ENCODE results near the gene BRAT1. TPM values are rescaled to one million over a fixed set of nuclear protein-coding genes. Genes with fewer than 3 reads are reported as not detected.

BRAT1 gene
- total and polyA plus RNA-seq, 2 experiments from 2014 or later, result 32.5 to 76.8 TPM

DNA sequence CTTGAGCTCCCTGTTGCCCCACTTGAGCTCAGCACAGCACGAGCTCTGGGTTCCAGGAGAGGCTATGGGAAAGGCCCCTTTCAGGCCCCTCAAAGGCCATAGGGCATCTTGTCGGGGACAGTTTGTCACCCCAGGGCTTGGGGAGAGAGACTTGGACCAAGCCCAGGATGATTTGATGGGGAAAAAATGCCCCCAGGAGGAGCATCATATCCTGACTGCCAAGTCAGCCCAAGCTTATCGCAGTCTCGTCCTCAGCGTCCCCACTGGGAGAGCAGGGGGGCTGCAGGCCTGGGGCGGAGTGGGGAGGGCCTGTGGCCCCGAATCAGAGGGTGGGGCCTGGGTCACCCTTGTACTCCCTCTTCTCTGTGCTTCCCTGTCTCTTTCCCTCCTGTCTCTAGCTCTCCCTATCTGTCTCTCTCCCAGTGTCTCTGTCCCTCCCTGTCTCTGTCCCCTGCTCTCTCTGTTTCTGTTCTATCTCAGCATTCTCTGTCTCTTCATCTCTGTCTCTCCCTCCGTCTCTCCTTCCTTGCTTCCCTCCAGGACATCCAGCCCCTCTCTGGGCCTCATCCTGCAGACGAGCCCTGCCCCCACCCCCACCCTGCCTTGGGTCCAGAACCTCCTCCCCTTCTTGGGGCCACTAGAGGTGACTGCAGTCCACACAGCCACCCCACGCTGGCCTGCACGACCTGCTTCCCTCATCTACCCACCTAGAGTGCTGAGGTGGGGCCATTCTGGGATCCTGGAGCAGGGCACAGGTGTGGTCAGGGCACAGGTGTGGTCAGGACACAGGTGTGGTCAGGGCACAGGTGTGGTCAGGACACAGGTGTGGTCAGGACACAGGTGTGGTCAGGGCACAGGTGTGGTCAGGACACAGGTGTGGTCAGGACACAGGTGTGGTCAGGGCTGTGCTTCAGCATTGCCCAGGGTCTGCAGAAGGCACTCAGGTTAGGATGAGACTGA lies 61.8 kb downstream of the BRAT1 start:
- ATAC-seq (no peak), DNase-seq (ENCODE audit: low spot score) (no peak)
- no peaks in the 10 kb centered on the region for H4K20me1 ChIP-seq (replicated peaks; ENCODE audit: insufficient read depth)
- Mint-ChIP-seq H3K9me3 (peaks cover 3% of the 10 kb centered on the region; the same call in 2 of the 3 replicates), H3K36me3 (ENCODE audit: low read depth) (no peaks in the 10 kb centered on the region; the same call in 1 of the 3 replicates), H3K4me1 (peaks cover 24% of the 10 kb centered on the region; the same call in 2 of the 3 replicates), H3K4me3 (no peak overlapping the region; the same call in 2 of the 3 replicates), H3K27me3 (ENCODE audit: insufficient read depth, low read depth, poor library complexity) (peaks cover 13% of the 10 kb centered on the region), H3K27ac (no peak overlapping the region)
- H3F3A ChIP-seq (replicated peaks; ENCODE audit: low read depth), result no peaks in the 10 kb centered on the region
- H3K4me2 ChIP-seq, result no peak overlapping the region
- no peak overlapping the region for H3K4me3 ChIP-seq
- TF ChIP-seq JUNB (IDR thresholded peaks at IDR 0.05; ENCODE audit: unreplicated experiment) (no peak), EZH2 (IDR thresholded peaks at IDR 0.05; ENCODE audit: low read depth, unreplicated experiment) (no peak), STAT1 (IDR thresholded peaks at IDR 0.05; ENCODE audit: unreplicated experiment) (no peak), EZH2phosphoT487 (IDR thresholded peaks at IDR 0.05; ENCODE audit: unreplicated experiment) (no peak), NANOG (IDR thresholded peaks at IDR 0.05; ENCODE audit: borderline replicate concordance) (no peak)
- TF ChIP-seq, protein P1, sequence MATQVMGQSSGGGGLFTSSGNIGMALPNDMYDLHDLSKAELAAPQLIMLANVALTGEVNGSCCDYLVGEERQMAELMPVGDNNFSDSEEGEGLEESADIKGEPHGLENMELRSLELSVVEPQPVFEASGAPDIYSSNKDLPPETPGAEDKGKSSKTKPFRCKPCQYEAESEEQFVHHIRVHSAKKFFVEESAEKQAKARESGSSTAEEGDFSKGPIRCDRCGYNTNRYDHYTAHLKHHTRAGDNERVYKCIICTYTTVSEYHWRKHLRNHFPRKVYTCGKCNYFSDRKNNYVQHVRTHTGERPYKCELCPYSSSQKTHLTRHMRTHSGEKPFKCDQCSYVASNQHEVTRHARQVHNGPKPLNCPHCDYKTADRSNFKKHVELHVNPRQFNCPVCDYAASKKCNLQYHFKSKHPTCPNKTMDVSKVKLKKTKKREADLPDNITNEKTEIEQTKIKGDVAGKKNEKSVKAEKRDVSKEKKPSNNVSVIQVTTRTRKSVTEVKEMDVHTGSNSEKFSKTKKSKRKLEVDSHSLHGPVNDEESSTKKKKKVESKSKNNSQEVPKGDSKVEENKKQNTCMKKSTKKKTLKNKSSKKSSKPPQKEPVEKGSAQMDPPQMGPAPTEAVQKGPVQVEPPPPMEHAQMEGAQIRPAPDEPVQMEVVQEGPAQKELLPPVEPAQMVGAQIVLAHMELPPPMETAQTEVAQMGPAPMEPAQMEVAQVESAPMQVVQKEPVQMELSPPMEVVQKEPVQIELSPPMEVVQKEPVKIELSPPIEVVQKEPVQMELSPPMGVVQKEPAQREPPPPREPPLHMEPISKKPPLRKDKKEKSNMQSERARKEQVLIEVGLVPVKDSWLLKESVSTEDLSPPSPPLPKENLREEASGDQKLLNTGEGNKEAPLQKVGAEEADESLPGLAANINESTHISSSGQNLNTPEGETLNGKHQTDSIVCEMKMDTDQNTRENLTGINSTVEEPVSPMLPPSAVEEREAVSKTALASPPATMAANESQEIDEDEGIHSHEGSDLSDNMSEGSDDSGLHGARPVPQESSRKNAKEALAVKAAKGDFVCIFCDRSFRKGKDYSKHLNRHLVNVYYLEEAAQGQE (IDR thresholded peaks at IDR 0.05; ENCODE audit: unreplicated experiment), result no peak
- TF ChIP-seq, protein P2, sequence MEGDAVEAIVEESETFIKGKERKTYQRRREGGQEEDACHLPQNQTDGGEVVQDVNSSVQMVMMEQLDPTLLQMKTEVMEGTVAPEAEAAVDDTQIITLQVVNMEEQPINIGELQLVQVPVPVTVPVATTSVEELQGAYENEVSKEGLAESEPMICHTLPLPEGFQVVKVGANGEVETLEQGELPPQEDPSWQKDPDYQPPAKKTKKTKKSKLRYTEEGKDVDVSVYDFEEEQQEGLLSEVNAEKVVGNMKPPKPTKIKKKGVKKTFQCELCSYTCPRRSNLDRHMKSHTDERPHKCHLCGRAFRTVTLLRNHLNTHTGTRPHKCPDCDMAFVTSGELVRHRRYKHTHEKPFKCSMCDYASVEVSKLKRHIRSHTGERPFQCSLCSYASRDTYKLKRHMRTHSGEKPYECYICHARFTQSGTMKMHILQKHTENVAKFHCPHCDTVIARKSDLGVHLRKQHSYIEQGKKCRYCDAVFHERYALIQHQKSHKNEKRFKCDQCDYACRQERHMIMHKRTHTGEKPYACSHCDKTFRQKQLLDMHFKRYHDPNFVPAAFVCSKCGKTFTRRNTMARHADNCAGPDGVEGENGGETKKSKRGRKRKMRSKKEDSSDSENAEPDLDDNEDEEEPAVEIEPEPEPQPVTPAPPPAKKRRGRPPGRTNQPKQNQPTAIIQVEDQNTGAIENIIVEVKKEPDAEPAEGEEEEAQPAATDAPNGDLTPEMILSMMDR (conservative IDR thresholded peaks at IDR 0.05; ENCODE audit: low read depth in 2 of 2), result no peak
- TF ChIP-seq, protein P3, sequence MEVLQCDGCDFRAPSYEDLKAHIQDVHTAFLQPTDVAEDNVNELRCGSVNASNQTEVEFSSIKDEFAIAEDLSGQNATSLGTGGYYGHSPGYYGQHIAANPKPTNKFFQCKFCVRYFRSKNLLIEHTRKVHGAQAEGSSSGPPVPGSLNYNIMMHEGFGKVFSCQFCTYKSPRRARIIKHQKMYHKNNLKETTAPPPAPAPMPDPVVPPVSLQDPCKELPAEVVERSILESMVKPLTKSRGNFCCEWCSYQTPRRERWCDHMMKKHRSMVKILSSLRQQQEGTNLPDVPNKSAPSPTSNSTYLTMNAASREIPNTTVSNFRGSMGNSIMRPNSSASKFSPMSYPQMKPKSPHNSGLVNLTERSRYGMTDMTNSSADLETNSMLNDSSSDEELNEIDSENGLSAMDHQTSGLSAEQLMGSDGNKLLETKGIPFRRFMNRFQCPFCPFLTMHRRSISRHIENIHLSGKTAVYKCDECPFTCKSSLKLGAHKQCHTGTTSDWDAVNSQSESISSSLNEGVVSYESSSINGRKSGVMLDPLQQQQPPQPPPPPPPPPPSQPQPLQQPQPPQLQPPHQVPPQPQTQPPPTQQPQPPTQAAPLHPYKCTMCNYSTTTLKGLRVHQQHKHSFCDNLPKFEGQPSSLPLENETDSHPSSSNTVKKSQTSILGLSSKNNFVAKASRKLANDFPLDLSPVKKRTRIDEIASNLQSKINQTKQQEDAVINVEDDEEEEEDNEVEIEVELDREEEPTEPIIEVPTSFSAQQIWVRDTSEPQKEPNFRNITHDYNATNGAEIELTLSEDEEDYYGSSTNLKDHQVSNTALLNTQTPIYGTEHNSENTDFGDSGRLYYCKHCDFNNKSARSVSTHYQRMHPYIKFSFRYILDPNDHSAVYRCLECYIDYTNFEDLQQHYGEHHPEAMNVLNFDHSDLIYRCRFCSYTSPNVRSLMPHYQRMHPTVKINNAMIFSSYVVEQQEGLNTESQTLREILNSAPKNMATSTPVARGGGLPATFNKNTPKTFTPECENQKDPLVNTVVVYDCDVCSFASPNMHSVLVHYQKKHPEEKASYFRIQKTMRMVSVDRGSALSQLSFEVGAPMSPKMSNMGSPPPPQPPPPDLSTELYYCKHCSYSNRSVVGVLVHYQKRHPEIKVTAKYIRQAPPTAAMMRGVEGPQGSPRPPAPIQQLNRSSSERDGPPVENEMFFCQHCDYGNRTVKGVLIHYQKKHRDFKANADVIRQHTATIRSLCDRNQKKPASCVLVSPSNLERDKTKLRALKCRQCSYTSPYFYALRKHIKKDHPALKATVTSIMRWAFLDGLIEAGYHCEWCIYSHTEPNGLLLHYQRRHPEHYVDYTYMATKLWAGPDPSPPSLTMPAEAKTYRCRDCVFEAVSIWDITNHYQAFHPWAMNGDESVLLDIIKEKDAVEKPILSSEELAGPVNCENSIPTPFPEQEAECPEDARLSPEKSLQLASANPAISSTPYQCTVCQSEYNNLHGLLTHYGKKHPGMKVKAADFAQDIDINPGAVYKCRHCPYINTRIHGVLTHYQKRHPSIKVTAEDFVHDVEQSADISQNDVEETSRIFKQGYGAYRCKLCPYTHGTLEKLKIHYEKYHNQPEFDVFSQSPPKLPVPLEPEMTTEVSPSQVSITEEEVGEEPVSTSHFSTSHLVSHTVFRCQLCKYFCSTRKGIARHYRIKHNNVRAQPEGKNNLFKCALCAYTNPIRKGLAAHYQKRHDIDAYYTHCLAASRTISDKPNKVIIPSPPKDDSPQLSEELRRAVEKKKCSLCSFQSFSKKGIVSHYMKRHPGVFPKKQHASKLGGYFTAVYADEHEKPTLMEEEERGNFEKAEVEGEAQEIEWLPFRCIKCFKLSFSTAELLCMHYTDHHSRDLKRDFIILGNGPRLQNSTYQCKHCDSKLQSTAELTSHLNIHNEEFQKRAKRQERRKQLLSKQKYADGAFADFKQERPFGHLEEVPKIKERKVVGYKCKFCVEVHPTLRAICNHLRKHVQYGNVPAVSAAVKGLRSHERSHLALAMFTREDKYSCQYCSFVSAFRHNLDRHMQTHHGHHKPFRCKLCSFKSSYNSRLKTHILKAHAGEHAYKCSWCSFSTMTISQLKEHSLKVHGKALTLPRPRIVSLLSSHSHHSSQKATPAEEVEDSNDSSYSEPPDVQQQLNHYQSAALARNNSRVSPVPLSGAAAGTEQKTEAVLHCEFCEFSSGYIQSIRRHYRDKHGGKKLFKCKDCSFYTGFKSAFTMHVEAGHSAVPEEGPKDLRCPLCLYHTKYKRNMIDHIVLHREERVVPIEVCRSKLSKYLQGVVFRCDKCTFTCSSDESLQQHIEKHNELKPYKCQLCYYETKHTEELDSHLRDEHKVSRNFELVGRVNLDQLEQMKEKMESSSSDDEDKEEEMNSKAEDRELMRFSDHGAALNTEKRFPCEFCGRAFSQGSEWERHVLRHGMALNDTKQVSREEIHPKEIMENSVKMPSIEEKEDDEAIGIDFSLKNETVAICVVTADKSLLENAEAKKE (CRISPR knock-in tag; IDR thresholded peaks at IDR 0.05), result no peak
- no peaks in the 10 kb centered on the region for H3K79me2 ChIP-seq (replicated peaks; ENCODE audit: insufficient read depth)
- H3K4me1 ChIP-seq (ENCODE audit: insufficient read depth), result peaks cover 4% of the 10 kb centered on the region; the same call in 1 of the 2 replicates
- H3K36me3 ChIP-seq (ENCODE audit: insufficient read depth), result no peaks in the 10 kb centered on the region
- no peak overlapping the region for H3K27ac ChIP-seq (ENCODE audit: low read depth)
- H3K27me3 ChIP-seq (ENCODE audit: insufficient read depth), result no peaks in the 10 kb centered on the region
- no peak overlapping the region for H2AFZ ChIP-seq
- H3K9me2 ChIP-seq (ENCODE audit: insufficient read depth), result no peaks in the 10 kb centered on the region
